HG03280 (cell line): ENCODE results near the gene FUBP3.
"Not testable (repeated sequence)": the region's sequence is repeated elsewhere in the genome, so short reads cannot be mapped to it uniquely, and the experiment has no call there.

Experiments
- ATAC-seq: cut with Tn5 transposase; IDR thresholded peaks from one replicate; pipeline ENCODE4 v1.9.1; 2021; ENCODE audit warnings: mild to moderate bottlenecking, moderate library complexity; ENCODE audit not compliant: unreplicated experiment

FUBP3 gene

GRCh38 chr9:130680836-130681768, 101.7 kb downstream of the FUBP3 start:
- no peak for ATAC-seq

DNA sequence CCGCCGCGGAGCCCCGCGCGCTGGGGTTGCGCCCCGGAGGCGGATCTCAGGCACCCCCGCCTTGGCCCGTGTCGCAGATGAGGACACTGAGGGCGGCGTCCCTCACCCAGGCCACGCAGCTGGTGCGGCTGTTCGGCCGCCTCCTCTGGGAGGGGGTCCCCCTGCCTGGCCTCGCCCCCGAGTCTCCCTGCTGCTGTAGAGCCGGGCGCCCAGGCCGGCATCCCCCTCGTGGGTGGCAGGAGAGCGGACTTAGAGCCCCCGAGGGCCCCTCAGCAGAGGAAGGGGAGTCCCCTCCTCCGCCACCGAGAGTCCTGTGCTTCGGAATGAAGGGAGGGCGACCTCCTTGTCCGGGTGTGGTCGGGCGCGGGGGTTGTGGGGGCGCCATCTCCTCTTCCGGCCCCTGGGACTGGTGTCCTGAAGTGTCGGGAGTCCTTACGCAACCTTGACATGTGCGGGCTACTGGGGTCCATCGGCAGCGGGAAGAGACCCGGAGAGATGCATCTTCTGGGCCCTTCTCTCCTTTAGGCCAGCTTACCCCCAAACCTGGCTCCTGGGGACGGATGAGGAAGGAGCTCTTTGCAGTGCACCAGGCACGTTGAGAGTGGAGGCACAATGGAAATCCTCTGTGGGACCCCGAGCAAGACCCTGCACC, 102.5 kb downstream of the FUBP3 start:
- ATAC-seq = no peak

DNA sequence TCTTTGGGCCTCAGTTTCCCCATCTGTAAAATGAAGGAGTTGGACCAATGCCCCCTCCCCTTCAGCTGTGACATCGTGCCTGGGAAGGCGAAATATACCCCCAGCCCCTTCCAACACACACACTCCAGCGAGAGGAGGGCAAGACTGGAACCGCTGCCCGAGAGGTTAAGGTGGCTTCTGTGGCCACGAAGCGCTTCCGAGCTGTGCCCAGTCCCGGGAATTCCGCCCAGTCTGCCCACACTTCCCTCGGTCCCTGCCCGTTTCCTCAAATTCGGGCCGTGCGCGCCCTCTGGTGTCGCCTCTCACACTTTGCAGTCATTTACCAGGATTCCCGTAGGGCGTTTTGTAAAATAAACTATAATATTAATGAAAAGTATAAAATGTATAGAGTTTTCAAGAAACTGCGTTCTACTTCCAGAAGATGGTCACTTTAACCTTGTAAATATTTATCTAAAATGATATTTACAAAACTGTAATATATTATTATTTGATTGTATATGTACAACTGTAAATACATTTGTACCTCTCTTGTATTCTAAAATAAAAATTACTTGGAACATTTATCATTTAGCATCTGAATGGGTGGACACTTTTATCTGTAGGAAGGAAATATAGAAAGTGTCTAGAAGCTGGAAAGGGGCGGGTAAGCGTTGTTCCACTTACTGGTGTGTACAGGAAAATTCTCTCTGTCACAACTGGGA, 103.2 kb downstream of the FUBP3 start:
- no peak for ATAC-seq

- no peak for ATAC-seq
Measured at GRCh38 chr9:130685104-130685503, 105.7 kb downstream of the FUBP3 start.

- not testable (repeated sequence) for ATAC-seq
Measured at GRCh38 chr9:130685945-130686344, 106.6 kb downstream of the FUBP3 start.

DNA sequence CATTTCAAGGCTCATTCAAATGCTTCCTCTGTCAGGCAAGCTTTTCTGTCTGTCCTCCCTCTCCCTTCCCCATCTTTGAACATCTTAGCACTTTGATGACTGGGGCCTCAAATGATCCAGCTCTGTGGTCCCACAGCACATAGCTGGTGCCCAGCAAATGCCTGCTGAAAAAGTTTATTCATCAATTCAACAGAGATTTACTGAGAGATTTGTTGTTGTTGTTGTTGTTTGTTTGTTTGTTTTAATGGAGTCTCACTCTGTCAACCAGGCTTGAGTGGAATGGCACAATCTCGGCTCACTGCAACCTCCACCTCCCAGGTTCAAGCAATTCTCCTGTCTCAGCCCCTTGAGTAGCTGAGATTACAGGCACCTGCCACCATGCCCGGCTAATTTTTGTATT, 108.2 kb downstream of the FUBP3 start:
- ATAC-seq = no peak
